DMS114 treated with DMSO at 0.1 percent for 48 hours (cell line): Measurements from ENCODE around the gene TEKT4.
"Not testable (repeated sequence)": the region's sequence is repeated elsewhere in the genome, so short reads cannot be mapped to it uniquely, and the experiment has no call there.

ENCODE experiments used
- DNase-seq: peaks from one replicate; lab custom pipeline; 2025; ENCODE audit not compliant: unreplicated experiment; lab: John Stamatoyannopoulos, UW

TEKT4 gene

DNA sequence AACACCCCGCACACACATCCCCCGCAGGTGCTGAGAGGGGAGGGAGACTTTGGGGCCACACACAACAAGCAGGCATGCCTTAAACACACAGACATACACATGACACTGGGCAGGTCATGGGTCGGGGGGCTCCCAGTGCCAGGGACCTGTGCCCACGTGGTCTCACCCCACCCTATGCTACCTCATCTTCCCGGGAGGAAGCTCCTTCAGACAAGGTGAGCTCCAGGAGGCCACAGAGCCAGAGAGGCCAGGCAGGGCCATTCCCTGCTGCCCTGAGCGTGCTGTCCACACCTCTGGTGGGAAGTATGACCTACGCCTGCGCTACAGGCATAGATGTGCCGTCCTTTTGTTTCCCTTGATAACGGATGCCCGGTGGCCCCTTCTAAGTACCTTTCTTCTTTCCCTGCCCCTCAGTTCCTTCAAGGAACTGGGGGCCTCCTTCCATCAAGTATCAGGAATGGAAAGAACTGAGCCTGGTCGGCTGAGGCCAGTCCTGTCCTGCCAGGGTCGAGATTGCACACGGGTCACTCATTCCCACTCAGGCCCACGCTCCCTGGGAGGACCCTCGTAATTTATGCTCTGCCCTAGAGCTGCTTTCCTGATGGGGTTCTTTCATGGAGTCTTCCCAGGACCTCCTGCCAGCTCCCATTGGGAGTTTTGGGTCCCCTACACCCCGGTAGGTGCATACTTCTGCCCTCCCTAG lies 4.7 kb downstream of the TEKT4 start:
- DNase-seq: no peak

DNA sequence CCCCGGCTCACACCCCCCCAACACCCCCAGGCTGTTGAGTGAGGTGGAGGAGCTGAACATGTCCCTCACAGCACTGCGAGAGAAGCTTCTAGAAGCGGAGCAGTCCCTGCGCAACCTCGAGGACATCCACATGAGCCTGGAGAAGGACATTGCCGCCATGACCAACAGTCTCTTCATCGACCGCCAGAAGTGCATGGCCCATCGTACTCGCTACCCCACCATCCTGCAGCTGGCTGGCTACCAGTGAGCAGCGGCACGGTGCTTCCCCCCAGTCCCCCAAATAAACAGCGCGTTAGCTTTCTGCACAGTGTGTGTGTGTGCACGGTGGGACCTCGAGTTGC lies 5.3 kb downstream of the TEKT4 start:
- DNase-seq: no peak

DNA sequence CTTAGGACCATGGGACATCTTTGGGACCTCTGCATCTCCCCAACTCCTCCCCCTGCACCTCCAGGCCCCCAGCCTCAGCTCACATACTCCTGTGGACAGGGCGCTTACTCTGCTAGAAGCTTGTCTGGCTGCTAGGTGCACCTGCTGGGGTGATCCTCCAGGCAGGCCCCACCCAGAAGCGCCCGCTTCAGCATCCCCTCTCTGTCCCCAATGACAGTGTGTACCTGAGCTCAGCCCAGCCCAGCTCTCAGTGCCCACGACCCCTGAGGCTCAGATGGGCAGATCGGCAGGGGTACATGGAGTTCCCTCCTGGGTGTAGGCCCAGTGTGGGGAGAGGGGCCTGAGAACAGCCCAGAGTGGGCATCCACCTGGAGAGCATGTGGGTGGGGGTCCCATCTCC lies 5.9 kb downstream of the TEKT4 start:
- DNase-seq: no peak

DNA sequence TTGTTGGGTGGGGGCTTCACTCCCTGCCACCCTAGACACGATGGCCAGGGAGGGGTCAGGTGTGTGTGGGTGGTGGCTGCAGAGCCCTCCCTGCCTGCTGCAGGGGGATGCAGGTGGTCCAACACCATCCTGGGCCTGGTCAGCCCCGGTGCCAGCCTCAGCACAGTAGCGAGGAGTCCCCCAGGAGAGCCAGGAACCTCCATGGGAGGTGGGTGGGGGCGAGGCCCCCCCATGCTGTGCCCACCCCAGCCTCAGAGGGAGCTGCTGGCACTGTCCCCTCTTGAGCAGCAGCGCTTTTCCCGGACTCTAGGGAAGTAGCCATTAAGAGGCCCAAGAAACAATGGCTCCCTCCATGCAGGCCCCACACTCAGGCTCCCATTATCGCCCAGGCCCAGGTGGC lies 7.3 kb downstream of the TEKT4 start:
- not testable (repeated sequence) for DNase-seq

DNA sequence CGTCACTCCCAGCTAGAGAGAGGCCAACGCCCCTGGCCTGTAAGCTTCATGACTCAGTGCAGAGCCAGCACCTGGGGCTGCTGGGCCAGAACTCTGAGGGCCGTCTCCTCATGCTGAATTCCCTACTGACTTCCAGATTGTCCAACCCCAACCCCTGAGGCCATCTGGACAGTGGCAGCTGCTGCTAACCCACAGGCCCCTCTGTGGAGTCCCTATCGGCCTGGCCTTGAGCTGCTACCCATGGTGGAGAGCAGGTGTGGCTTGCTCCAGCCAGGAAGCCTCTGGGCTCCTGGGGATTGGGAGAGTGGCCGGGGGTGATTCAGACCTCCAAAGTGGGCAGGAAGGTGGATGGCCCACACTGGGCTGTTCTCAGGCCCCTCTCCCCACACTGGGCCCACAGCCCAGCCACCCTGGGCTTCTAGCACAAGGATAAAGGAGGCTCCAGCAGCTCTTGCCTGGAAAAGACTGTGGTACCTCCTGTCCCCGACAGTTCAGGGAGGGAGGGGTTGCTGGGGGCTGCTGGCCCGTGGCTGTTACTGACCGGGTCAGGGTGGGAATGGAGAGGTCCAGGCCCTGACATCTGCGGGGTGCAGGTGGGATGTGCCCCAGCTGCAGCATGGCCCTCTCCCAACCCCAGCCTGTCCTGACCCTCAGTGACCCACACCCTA lies 8.2 kb downstream of the TEKT4 start:
- DNase-seq: no peak

DNA sequence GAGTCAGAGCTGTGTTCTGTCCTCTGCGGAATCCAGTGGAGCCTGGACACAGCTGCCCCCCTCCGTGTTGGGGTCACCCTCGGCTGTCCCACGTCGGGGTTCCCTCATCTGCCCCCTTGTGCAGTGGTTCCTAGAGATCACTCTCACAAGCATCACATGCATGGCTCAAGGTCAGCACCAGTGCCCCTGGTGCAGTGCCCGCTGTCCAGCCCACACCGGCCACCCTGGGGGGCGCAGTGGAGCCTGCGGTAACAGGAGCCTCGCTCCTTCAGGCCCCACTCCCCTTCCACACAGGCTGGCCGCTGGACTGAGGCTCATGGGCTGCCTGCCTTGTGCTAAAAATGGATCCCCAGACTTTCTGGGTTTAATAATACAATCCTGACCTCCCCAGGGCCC lies 8.8 kb downstream of the TEKT4 start:
- DNase-seq: no peak

DNA sequence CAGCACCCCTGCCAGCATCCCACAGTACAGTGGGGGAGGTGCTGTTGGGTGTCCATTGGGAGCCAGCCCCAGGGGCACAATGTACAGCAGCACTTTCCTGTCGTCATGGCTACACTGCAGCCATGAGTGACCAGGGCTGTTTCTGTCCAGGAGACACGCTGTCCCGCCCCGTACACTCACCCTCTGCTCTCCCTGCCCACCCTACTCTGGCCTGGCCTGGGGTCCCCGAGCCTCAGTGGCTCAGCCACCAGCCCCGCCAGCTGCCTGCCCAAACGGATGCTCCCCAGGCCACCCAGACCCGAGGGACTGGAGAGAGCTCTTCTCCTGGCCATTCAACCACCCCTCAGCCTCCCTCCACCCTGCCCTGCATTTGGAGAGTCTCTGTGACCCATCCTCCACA lies 9.3 kb downstream of the TEKT4 start:
- DNase-seq: no peak

DNA sequence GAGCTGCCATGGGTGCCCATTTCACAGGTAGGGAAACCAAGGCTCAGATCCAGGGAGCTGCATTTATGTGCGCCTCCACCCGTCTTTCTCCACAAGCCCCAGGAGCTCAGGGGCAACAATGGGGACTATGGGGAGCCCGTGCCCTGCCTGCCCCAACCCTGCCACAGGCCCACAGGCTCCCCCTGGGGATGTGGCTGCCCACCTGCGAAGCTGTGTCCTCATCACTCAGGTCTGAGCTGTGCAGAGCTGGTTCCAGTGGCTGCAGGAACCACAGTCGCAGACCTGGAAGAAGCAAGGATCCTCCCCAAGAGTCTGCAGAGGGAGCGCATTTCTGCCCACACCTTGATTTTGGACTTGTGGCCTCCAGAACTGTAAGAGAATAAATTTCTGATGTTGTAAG lies 9.8 kb downstream of the TEKT4 start:
- DNase-seq: no peak

DNA sequence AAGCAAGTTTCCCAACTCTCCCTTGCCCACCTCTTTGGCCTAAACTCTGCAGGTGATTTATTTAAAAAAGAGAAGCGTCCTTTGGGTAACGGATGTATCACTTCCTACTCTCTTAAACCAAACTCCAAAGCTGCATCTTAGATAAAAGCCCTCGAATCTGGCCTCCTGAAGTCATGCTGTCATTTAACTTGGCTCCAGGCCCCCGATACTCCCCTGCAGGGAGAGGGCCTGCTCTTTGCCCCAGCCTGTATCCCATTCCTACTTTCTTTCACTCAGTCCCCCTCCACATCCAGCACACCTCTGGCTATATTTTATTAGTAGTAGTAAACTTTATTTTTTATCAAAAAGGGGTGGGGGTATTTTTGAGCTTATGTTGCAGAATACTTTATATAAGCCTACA lies 19.0 kb downstream of the TEKT4 start:
- no peak for DNase-seq

DNA sequence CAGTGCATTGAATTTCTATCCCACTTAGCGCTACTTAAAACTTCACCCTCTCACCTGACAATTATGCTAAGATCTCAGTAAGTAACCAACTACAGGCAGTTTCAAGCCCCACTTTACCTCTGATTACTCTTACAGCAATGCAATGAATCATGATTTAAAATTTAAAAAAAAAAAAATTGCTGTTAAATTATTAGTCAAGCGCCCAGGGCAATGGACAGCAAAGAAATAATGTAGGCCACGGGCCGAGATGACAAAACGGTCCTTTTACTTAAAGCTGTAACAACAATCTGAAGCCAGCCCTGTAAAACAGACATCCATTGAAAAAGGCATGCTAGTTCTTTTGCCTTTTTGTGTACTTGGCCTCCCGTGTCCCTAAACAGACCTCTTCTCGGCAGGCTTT lies 24.0 kb downstream of the TEKT4 start:
- DNase-seq: not testable (repeated sequence)

DNA sequence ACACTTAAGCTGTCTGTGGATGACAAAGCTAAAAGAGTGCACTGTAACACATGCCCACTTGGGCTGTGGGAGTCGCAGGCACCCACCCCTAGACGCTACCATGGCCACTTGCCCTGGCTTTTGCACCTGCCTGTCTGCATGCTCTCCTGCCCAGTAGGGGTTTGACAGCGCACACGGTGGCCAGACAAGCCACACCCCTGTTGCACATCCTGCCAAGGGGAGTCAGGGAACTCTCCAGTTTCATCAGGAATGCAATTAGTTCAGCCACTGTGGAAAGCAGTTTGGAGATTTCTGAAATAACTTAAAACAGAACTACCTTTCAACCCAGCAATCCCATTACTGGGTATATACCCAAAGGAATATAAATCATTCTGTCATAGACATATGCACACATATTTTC lies 35.7 kb downstream of the TEKT4 start:
- DNase-seq: not testable (repeated sequence)

DNA sequence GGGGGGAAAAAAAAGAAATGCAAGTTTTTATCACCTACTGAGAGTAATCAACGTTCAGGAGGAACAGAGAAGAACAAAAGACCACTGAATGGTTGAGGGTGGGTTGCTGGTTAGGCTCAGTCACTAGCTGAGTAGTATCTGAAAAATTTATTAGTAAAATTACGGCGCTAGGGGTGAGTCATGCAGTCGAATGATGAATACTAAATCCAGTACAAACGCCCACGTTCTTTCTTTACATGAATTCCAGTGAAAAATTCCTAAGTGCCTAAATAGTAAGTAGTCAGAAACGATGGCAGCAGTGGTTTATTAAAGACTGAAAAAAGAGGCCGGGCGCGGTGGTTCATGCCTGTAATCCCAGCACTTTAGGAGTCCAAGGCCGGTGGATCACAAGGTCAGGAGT lies 52.0 kb downstream of the TEKT4 start:
- DNase-seq: no peak

DNA sequence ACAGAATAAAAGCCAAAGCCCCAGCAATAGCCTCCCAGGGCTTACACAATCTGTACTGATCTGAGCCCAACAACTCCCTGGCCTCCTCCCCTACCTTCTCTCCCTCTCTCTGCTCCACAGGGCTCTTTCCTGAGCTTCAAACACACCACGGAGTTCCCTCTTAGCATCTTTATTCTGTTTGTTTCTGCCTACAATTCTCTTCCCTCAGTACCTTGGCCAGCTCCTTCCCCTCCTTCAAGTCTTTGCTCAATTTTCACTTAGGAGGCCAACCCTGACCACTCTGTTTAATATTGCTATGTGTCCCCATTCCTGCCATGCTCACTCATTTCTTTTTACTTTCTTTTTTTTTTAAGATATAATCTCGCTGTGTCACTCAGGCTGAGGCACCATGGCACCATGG lies 53.8 kb downstream of the TEKT4 start:
- DNase-seq: not testable (repeated sequence)
